CD4-positive, alpha-beta T cell (primary cell): ENCODE results near the gene TLK1. TPM values are rescaled to one million over a fixed set of nuclear protein-coding genes. Genes with fewer than 3 reads are reported as not detected.
"Not testable (repeated sequence)": the region's sequence is repeated elsewhere in the genome, so short reads cannot be mapped to it uniquely, and the experiment has no call there.

Experiments
- ATAC-seq: fragments of 200-7000 bp; cut with Tn5 transposase; one replicate; pipeline ENCODE4 v1.10.0; 2022; ENCODE audit warnings: mild to moderate bottlenecking; ENCODE audit not compliant: poor library complexity
- CTCF ChIA-PET: fragments of 350-600 bp; sonication (Branson Sonifier 250); formaldehyde crosslinking; loops from one replicate; lab custom pipeline; 2021; ENCODE audit warnings: antibody characterized with exemption, inconsistent platforms; lab: Charles Lee
- POLR2A ChIA-PET: fragments of 350-600 bp; sonication (Branson Sonifier 250); formaldehyde crosslinking; loops from one replicate; lab custom pipeline; 2021; ENCODE audit warnings: antibody characterized with exemption, inconsistent platforms; lab: Charles Lee
- DNase-seq, 14 experiments: peaks; one replicate each; pipeline ENCODE4 v3.0.0-alpha.2; 2013 to 2020; ENCODE audit warnings: mixed read lengths in 2 of 14
- H3K27ac ChIP-seq, 2 donors: one replicate each; pipeline versions ENCODE4 v1.5.1 to v1.7.0; 2013; ENCODE audit warnings: low read length in 2 of 2, low read depth in 1 of 2, mild to moderate bottlenecking in 1 of 2
- H3K27me3 ChIP-seq, 2 experiments: 1 replicate in 1 of 2; 2 replicates in 1 of 2; pipeline versions ENCODE4 v1.6.1 to v1.7.0; 2013; ENCODE audit warnings: low read length in 2 of 2, control low read depth in 1 of 2, mild to moderate bottlenecking in 1 of 2, moderate library complexity in 1 of 2; ENCODE audit not compliant: insufficient read depth in 2 of 2, control insufficient read depth in 1 of 2
- H3K36me3 ChIP-seq: one replicate; pipeline ENCODE4 v1.6.1; 2013; ENCODE audit warnings: low read length, control low read depth; ENCODE audit not compliant: insufficient read depth
- H3K4me1 ChIP-seq: one replicate; pipeline ENCODE4 v1.6.1; 2013; ENCODE audit warnings: low read length, control low read depth; ENCODE audit not compliant: insufficient read depth
- H3K4me3 ChIP-seq: one replicate; pipeline ENCODE4 v1.5.1; 2013; ENCODE audit warnings: mild to moderate bottlenecking, low read length, moderate library complexity
- H3K9me3 ChIP-seq, 2 experiments: 1 replicate in 1 of 2; 2 replicates in 1 of 2; pipeline versions ENCODE4 v1.6.1 to v1.7.0; 2013; ENCODE audit warnings: low read length in 2 of 2, mild to moderate bottlenecking in 2 of 2, control low read depth in 1 of 2, moderate library complexity in 1 of 2; ENCODE audit not compliant: control insufficient read depth in 1 of 2, insufficient read depth in 1 of 2
- H3K27ac Mint-ChIP-seq: one replicate; pipeline ENCODE4 v1.8.0; 2020; ENCODE audit warnings: mixed read lengths
- H3K27me3 Mint-ChIP-seq: one replicate; pipeline ENCODE4 v1.8.0; 2021; ENCODE audit warnings: mixed read lengths
- H3K36me3 Mint-ChIP-seq: one replicate; pipeline ENCODE4 v1.8.0; 2021; ENCODE audit warnings: low read depth, mixed read lengths
- H3K4me1 Mint-ChIP-seq: one replicate; pipeline ENCODE4 v1.8.0; 2021; ENCODE audit warnings: low read depth, mixed read lengths
- H3K4me3 Mint-ChIP-seq: one replicate; pipeline ENCODE4 v1.8.0; 2020; ENCODE audit warnings: mild to moderate bottlenecking, mixed read lengths
- H3K9me3 Mint-ChIP-seq: one replicate; pipeline ENCODE4 v1.8.0; 2020; ENCODE audit warnings: mixed read lengths
- CTCF ChIP-seq: fragments of 200-600 bp; IDR thresholded peaks from one replicate; pipeline ENCODE4 v1.8.0; 2022; ENCODE audit warnings: antibody characterized with exemption, mild to moderate bottlenecking
- intact Hi-C, 2 experiments: fragments of 100-400 bp; cut with DNase I in 1 of 2; cut with micrococcal nuclease in 1 of 2; formaldehyde crosslinking; loops; one replicate each; pipeline versions ENCODE4 v1.15.1 to v1.9.0; 2023 to 2025; cut with DNase I, micrococcal nuclease
- total RNA-seq, 174 experiments: library from RNA in 2 of 174; stranded (reverse) in 2 of 174; gene quantifications; one replicate each; pipeline ENCODE4 v1.2.3 and lab custom pipeline; 2021 to 2026

TLK1 gene
- total RNA-seq, 2 experiments from 2014 or later: 135 to 138 TPM

- no peaks in the 10 kb centered on the region for H3K36me3 ChIP-seq
- H3K27ac Mint-ChIP-seq: no peak overlapping the region
- no peaks in the 10 kb centered on the region for H3K9me3 Mint-ChIP-seq
- no peaks in the 10 kb centered on the region for H3K27me3 Mint-ChIP-seq
- H3K27ac ChIP-seq: no peak overlapping the region
- H3K4me1 Mint-ChIP-seq: peaks cover 28% of the 10 kb centered on the region
- CTCF ChIA-PET: no interaction called here
- peaks cover 21% of the 10 kb centered on the region for H3K4me1 ChIP-seq
- POLR2A ChIA-PET: no interaction called here
- H3K9me3 ChIP-seq: no peaks in the 10 kb centered on the region
- H3K27me3 ChIP-seq: no peaks in the 10 kb centered on the region
- DNase-seq (no peak), ATAC-seq (no peak)
- intact Hi-C loops: loop anchor here (5.0 to 10.0 kb wide), 2 partner anchors 81 to 158 kb away; no protein-coding TSS in a partner anchor
- H3K36me3 Mint-ChIP-seq: peaks cover 2% of the 10 kb centered on the region
- TF ChIP-seq CTCF: no peak
- no peak overlapping the region for H3K4me3 Mint-ChIP-seq
- no peak overlapping the region for H3K4me3 ChIP-seq
These were observed 5.8 kb upstream of the TLK1 start for GRCh38 chr2:171166328-171166983.

- no peak overlapping the region for H3K4me3 ChIP-seq
- H3K36me3 ChIP-seq: no peaks in the 10 kb centered on the region
- H3K36me3 Mint-ChIP-seq: peaks cover 7% of the 10 kb centered on the region
- no peak overlapping the region for H3K27ac ChIP-seq
- no peak for ATAC-seq
- no peak overlapping the region for H3K27ac Mint-ChIP-seq
- no peak overlapping the region for H3K4me3 Mint-ChIP-seq
- POLR2A ChIA-PET: no interaction called here
- H3K4me1 ChIP-seq: peaks cover 21% of the 10 kb centered on the region
- peaks cover 33% of the 10 kb centered on the region for H3K4me1 Mint-ChIP-seq
- intact Hi-C loops: loop anchor here (5.0 to 10.0 kb wide), 2 partner anchors 81 to 159 kb away; no protein-coding TSS in a partner anchor
- H3K27me3 Mint-ChIP-seq: no peaks in the 10 kb centered on the region
- DNase-seq: no peak
- H3K9me3 ChIP-seq: no peaks in the 10 kb centered on the region
- H3K27me3 ChIP-seq: no peaks in the 10 kb centered on the region
- H3K9me3 Mint-ChIP-seq: no peaks in the 10 kb centered on the region
- CTCF ChIA-PET: no interaction called here
- TF ChIP-seq CTCF: no peak
These were observed 5.3 kb upstream of the TLK1 start for GRCh38 chr2:171165967-171166327.

GRCh38 chr2:171163261-171163660 is 2.6 kb upstream of the TLK1 start:
- no peaks in the 10 kb centered on the region for H3K9me3 ChIP-seq
- DNase-seq: peak in 3 of 14 experiments; percentile 58 to 71 (median 62)
- no peaks in the 10 kb centered on the region for H3K36me3 ChIP-seq
- no peaks in the 10 kb centered on the region for H3K27me3 ChIP-seq
- TF ChIP-seq CTCF: no peak
- ChIA-PET POLR2A (interaction anchor here (0.7 to 1.5 kb wide), 6 partner anchors 11 to 253 kb away, joined by 3 to 8 read pairs (median 7); partner anchors contain the start of gene GORASP2), CTCF (interaction anchor here (1.0 to 2.5 kb wide), 4 partner anchors 190 to 271 kb away, joined by 3 to 6 read pairs (median 4); partner anchors contain the start of genes DCAF17, GORASP2 and METTL8)
- peaks cover 21% of the 10 kb centered on the region for H3K4me1 ChIP-seq
- Mint-ChIP-seq H3K36me3 (peaks cover 18% of the 10 kb centered on the region), H3K27ac (peak overlapping the region; percentile 95), H3K4me1 (peaks cover 46% of the 10 kb centered on the region), H3K9me3 (no peaks in the 10 kb centered on the region), H3K4me3 (peak overlapping the region; percentile 90), H3K27me3 (no peaks in the 10 kb centered on the region)
- no peak overlapping the region for H3K4me3 ChIP-seq
- intact Hi-C loops: loop anchor here (2.0 to 10.0 kb wide), 4 partner anchors 44 to 272 kb away; partner anchors contain the start of genes DCAF17 (in 2 of the 2) and METTL8 (in 1 of the 2)
- H3K27ac ChIP-seq: peak overlapping the region in 1 of 2 donors; percentile 53
- ATAC-seq: peak; percentile 6

- H3K9me3 ChIP-seq, H3K27me3 Mint-ChIP-seq, H3K27ac ChIP-seq, H3K36me3 ChIP-seq, H3K4me3 ChIP-seq, DNase-seq, ATAC-seq, H3K27me3 ChIP-seq, H3K9me3 Mint-ChIP-seq: not testable (repeated sequence)
- ChIA-PET CTCF (interaction anchor here (1.0 to 2.5 kb wide), 4 partner anchors 190 to 271 kb away, joined by 3 to 6 read pairs (median 4); partner anchors contain the start of genes DCAF17, GORASP2 and METTL8), POLR2A (interaction anchor here (1.1 to 1.5 kb wide), 5 partner anchors 12 to 254 kb away, joined by 4 to 8 read pairs (median 8); partner anchors contain the start of gene GORASP2)
- H3K36me3 Mint-ChIP-seq: peaks cover 18% of the 10 kb centered on the region
- peak overlapping the region; percentile 96 for H3K4me3 Mint-ChIP-seq
- peak overlapping the region; percentile 95 for H3K27ac Mint-ChIP-seq
- intact Hi-C loops: loop anchor here (2.0 to 10.0 kb wide), 4 partner anchors 45 to 272 kb away; partner anchors contain the start of genes DCAF17 (in 2 of the 2) and METTL8 (in 1 of the 2)
- peaks cover 21% of the 10 kb centered on the region for H3K4me1 ChIP-seq
- H3K4me1 Mint-ChIP-seq: peaks cover 52% of the 10 kb centered on the region
These were observed 2.0 kb upstream of the TLK1 start for GRCh38 chr2:171162522-171163197.
